ENCODE results near the gene TMEM185A. TPM values are rescaled to one million over a fixed set of nuclear protein-coding genes. Genes with fewer than 3 reads are reported as not detected.

The TMEM185A gene
- polyA plus RNA-seq, 1 experiment: 20.6 TPM

Other genes starting within 250 kb of the TMEM185A start
- gene IDS, start 126.5 kb downstream of the TMEM185A start, polyA plus RNA-seq (2011; rRNA removed): 77.8 and 108 TPM in 2 replicates
- 18.2 and 18.8 TPM in 2 replicates for gene EOLA1, start 90.8 kb downstream of the TMEM185A start, polyA plus RNA-seq (2011; rRNA removed)
- gene HSFX3, start 81.9 kb downstream of the TMEM185A start, polyA plus RNA-seq (2011; rRNA removed): not detected in 2 replicates
- not detected in 2 replicates for gene MAGEA9B, start 44.3 kb downstream of the TMEM185A start, polyA plus RNA-seq (2011; rRNA removed)
- 0.25 and 0.29 TPM in 2 replicates for gene HSFX2, start 36.5 kb downstream of the TMEM185A start, polyA plus RNA-seq (2011; rRNA removed)
- gene MAGEA11, start 80.3 kb upstream of the TMEM185A start, polyA plus RNA-seq (2011; rRNA removed): not detected in 2 replicates
- 0.12 and 0.25 TPM in 2 replicates for gene HSFX1, start 142.3 kb upstream of the TMEM185A start, polyA plus RNA-seq (2011; rRNA removed)
- gene MAGEA9, start 150.1 kb upstream of the TMEM185A start, polyA plus RNA-seq (2011; rRNA removed): not detected in 2 replicates
- not detected in 2 replicates for gene MAGEA8, start 249.4 kb upstream of the TMEM185A start, polyA plus RNA-seq (2011; rRNA removed)